ENCODE results near the gene PTPRD. TPM values are rescaled to one million over a fixed set of nuclear protein-coding genes. Genes with fewer than 3 reads are reported as not detected.

The PTPRD gene
- total RNA-seq, 2 experiments from 2014 or later, result not detected

GRCh38 chr9:8605096-8605495, 2007.7 kb downstream of the PTPRD start:
- no peaks in the 10 kb centered on the region for H3K4me1 Mint-ChIP-seq (ENCODE audit: low read depth)
- no peaks in the 10 kb centered on the region for H3K27me3 Mint-ChIP-seq (ENCODE audit: low read depth)
- DNase-seq (no peak), ATAC-seq (no peak)
- ChIA-PET POLR2A (no interaction called here), CTCF (no interaction called here)
- no peak overlapping the region for H3K27ac Mint-ChIP-seq
- H3K4me3 Mint-ChIP-seq, result no peak overlapping the region
- H3K9me3 Mint-ChIP-seq (ENCODE audit: insufficient read depth), result no peaks in the 10 kb centered on the region
- H3K36me3 Mint-ChIP-seq (ENCODE audit: low read depth), result no peaks in the 10 kb centered on the region

- no peaks in the 10 kb centered on the region for H3K9me3 Mint-ChIP-seq (ENCODE audit: insufficient read depth)
- H3K36me3 Mint-ChIP-seq (ENCODE audit: low read depth), result no peaks in the 10 kb centered on the region
- POLR2A ChIA-PET, result no interaction called here
- H3K27me3 Mint-ChIP-seq (ENCODE audit: low read depth), result no peaks in the 10 kb centered on the region
- CTCF ChIA-PET, result no interaction called here
- DNase-seq, result no peak
- no peak overlapping the region for H3K4me3 Mint-ChIP-seq
- H3K4me1 Mint-ChIP-seq (ENCODE audit: low read depth), result no peaks in the 10 kb centered on the region
- no peak for ATAC-seq
- no peak overlapping the region for H3K27ac Mint-ChIP-seq
Measured at GRCh38 chr9:8604201-8604600, 2008.6 kb downstream of the PTPRD start.

- H3K4me3 Mint-ChIP-seq, result no peak overlapping the region
- CTCF ChIA-PET, result no interaction called here
- DNase-seq, result no peak
- POLR2A ChIA-PET, result no interaction called here
- H3K9me3 Mint-ChIP-seq (ENCODE audit: insufficient read depth), result no peaks in the 10 kb centered on the region
- H3K4me1 Mint-ChIP-seq (ENCODE audit: low read depth), result no peaks in the 10 kb centered on the region
- ATAC-seq, result no peak
- H3K36me3 Mint-ChIP-seq (ENCODE audit: low read depth), result no peaks in the 10 kb centered on the region
- no peaks in the 10 kb centered on the region for H3K27me3 Mint-ChIP-seq (ENCODE audit: low read depth)
- no peak overlapping the region for H3K27ac Mint-ChIP-seq
Measured at GRCh38 chr9:8600914-8601680, 2011.7 kb downstream of the PTPRD start.

GRCh38 chr9:8599937-8600336, 2012.9 kb downstream of the PTPRD start:
- Mint-ChIP-seq H3K27me3 (ENCODE audit: low read depth) (no peaks in the 10 kb centered on the region), H3K27ac (no peak overlapping the region), H3K9me3 (ENCODE audit: insufficient read depth) (no peaks in the 10 kb centered on the region), H3K4me3 (no peak overlapping the region), H3K4me1 (ENCODE audit: low read depth) (no peaks in the 10 kb centered on the region), H3K36me3 (ENCODE audit: low read depth) (no peaks in the 10 kb centered on the region)
- ChIA-PET CTCF (no interaction called here), POLR2A (no interaction called here)
- DNase-seq (no peak), ATAC-seq (no peak)

GRCh38 chr9:8589476-8589875, 2023.3 kb downstream of the PTPRD start:
- ATAC-seq, result no peak
- Mint-ChIP-seq H3K27me3 (ENCODE audit: low read depth) (no peaks in the 10 kb centered on the region), H3K4me3 (no peak overlapping the region), H3K9me3 (ENCODE audit: insufficient read depth) (no peaks in the 10 kb centered on the region), H3K36me3 (ENCODE audit: low read depth) (no peaks in the 10 kb centered on the region), H3K4me1 (ENCODE audit: low read depth) (no peaks in the 10 kb centered on the region), H3K27ac (no peak overlapping the region)
- CTCF ChIA-PET, result no interaction called here
- no peak for DNase-seq
- POLR2A ChIA-PET, result no interaction called here

GRCh38 chr9:8585036-8585435, 2027.8 kb downstream of the PTPRD start:
- Mint-ChIP-seq H3K4me1 (ENCODE audit: low read depth) (no peaks in the 10 kb centered on the region), H3K27ac (no peak overlapping the region), H3K27me3 (ENCODE audit: low read depth) (no peaks in the 10 kb centered on the region), H3K9me3 (ENCODE audit: insufficient read depth) (no peaks in the 10 kb centered on the region), H3K36me3 (ENCODE audit: low read depth) (no peaks in the 10 kb centered on the region), H3K4me3 (no peak overlapping the region)
- ATAC-seq (no peak), DNase-seq (no peak)
- POLR2A ChIA-PET, result no interaction called here
- CTCF ChIA-PET, result no interaction called here

- no peak overlapping the region for H3K27ac Mint-ChIP-seq
- no peaks in the 10 kb centered on the region for H3K27me3 Mint-ChIP-seq (ENCODE audit: low read depth)
- DNase-seq (no peak), ATAC-seq (no peak)
- H3K4me1 Mint-ChIP-seq (ENCODE audit: low read depth), result no peaks in the 10 kb centered on the region
- H3K9me3 Mint-ChIP-seq (ENCODE audit: insufficient read depth), result no peaks in the 10 kb centered on the region
- POLR2A ChIA-PET, result no interaction called here
- H3K4me3 Mint-ChIP-seq, result no peak overlapping the region
- CTCF ChIA-PET, result no interaction called here
- H3K36me3 Mint-ChIP-seq (ENCODE audit: low read depth), result no peaks in the 10 kb centered on the region
Measured at GRCh38 chr9:8579661-8580060, 2033.1 kb downstream of the PTPRD start.

GRCh38 chr9:8576741-8577140, 2036.1 kb downstream of the PTPRD start:
- no peak overlapping the region for H3K27ac Mint-ChIP-seq
- ChIA-PET CTCF (no interaction called here), POLR2A (no interaction called here)
- no peaks in the 10 kb centered on the region for H3K36me3 Mint-ChIP-seq (ENCODE audit: low read depth)
- no peak overlapping the region for H3K4me3 Mint-ChIP-seq
- no peaks in the 10 kb centered on the region for H3K9me3 Mint-ChIP-seq (ENCODE audit: insufficient read depth)
- ATAC-seq (no peak), DNase-seq (no peak)
- no peaks in the 10 kb centered on the region for H3K4me1 Mint-ChIP-seq (ENCODE audit: low read depth)
- no peaks in the 10 kb centered on the region for H3K27me3 Mint-ChIP-seq (ENCODE audit: low read depth)

GRCh38 chr9:8574846-8575245, 2038.0 kb downstream of the PTPRD start:
- POLR2A ChIA-PET, result no interaction called here
- Mint-ChIP-seq H3K27ac (no peak overlapping the region), H3K36me3 (ENCODE audit: low read depth) (no peaks in the 10 kb centered on the region), H3K9me3 (ENCODE audit: insufficient read depth) (no peaks in the 10 kb centered on the region), H3K4me3 (no peak overlapping the region), H3K27me3 (ENCODE audit: low read depth) (no peaks in the 10 kb centered on the region), H3K4me1 (ENCODE audit: low read depth) (no peaks in the 10 kb centered on the region)
- CTCF ChIA-PET, result no interaction called here
- ATAC-seq (no peak), DNase-seq (no peak)

GRCh38 chr9:8572209-8572608, 2040.6 kb downstream of the PTPRD start:
- no peaks in the 10 kb centered on the region for H3K4me1 Mint-ChIP-seq (ENCODE audit: low read depth)
- no peak overlapping the region for H3K4me3 Mint-ChIP-seq
- ATAC-seq (no peak), DNase-seq (no peak)
- no peaks in the 10 kb centered on the region for H3K9me3 Mint-ChIP-seq (ENCODE audit: insufficient read depth)
- ChIA-PET CTCF (no interaction called here), POLR2A (no interaction called here)
- no peaks in the 10 kb centered on the region for H3K36me3 Mint-ChIP-seq (ENCODE audit: low read depth)
- no peaks in the 10 kb centered on the region for H3K27me3 Mint-ChIP-seq (ENCODE audit: low read depth)
- no peak overlapping the region for H3K27ac Mint-ChIP-seq

- no peaks in the 10 kb centered on the region for H3K9me3 Mint-ChIP-seq (ENCODE audit: insufficient read depth)
Measured at GRCh38 chr9:8571643-8572042, 2041.2 kb downstream of the PTPRD start.

GRCh38 chr9:8570776-8571175, 2042.0 kb downstream of the PTPRD start:
- ATAC-seq (no peak), DNase-seq (no peak)
- no peaks in the 10 kb centered on the region for H3K27me3 Mint-ChIP-seq (ENCODE audit: low read depth)
- H3K36me3 Mint-ChIP-seq (ENCODE audit: low read depth), result no peaks in the 10 kb centered on the region
- no peaks in the 10 kb centered on the region for H3K9me3 Mint-ChIP-seq (ENCODE audit: insufficient read depth)
- H3K4me1 Mint-ChIP-seq (ENCODE audit: low read depth), result no peaks in the 10 kb centered on the region
- H3K4me3 Mint-ChIP-seq, result no peak overlapping the region
- ChIA-PET CTCF (no interaction called here), POLR2A (no interaction called here)
- no peak overlapping the region for H3K27ac Mint-ChIP-seq

More at GRCh38 chr9:8571643-8572042, 2041.2 kb downstream of the PTPRD start:
- ATAC-seq (no peak), DNase-seq (no peak)
- Mint-ChIP-seq H3K4me3 (no peak overlapping the region), H3K4me1 (ENCODE audit: low read depth) (no peaks in the 10 kb centered on the region), H3K27ac (no peak overlapping the region), H3K36me3 (ENCODE audit: low read depth) (no peaks in the 10 kb centered on the region), H3K27me3 (ENCODE audit: low read depth) (no peaks in the 10 kb centered on the region)
- POLR2A ChIA-PET, result no interaction called here
- CTCF ChIA-PET, result no interaction called here

- Mint-ChIP-seq H3K9me3 (ENCODE audit: insufficient read depth) (no peaks in the 10 kb centered on the region), H3K27ac (no peak overlapping the region), H3K27me3 (ENCODE audit: low read depth) (no peaks in the 10 kb centered on the region), H3K36me3 (ENCODE audit: low read depth) (no peaks in the 10 kb centered on the region), H3K4me1 (ENCODE audit: low read depth) (peaks cover 3% of the 10 kb centered on the region), H3K4me3 (no peak overlapping the region)
- no peak for ATAC-seq
- ChIA-PET POLR2A (no interaction called here), CTCF (no interaction called here)
- no peak for DNase-seq
Measured at GRCh38 chr9:8569823-8570222, 2043.0 kb downstream of the PTPRD start.

All from activated CD8-positive, alpha-beta T cell treated with anti-CD3 and anti-CD28 coated beads, Interleukin-2, amount 10 ng/mL, durations not matched to agents 7 days and 5 days (primary cell).